Astrocyte of the spinal cord (primary cell): ENCODE measurements around the gene ZNF189.

Experiments used
- DNase-seq: peaks from one replicate; pipeline ENCODE4 v3.0.0; 2011; ENCODE audit warnings: low read depth, low spot score
- H3K4me3 ChIP-seq: 2 replicates; pipeline ENCODE4 v1.5.1; 2011; ENCODE audit warnings: low read depth, mild to moderate bottlenecking, low read length, moderate library complexity
- in situ Hi-C: cut with HindIII; loops from 2 replicates; pipeline ENCODE4 v1.10.0; 2017; ENCODE audit warnings: low sequenced_read_pairs
- TF ChIP-seq, protein P1 (sequence below): IDR thresholded peaks from 2 replicates; pipeline ENCODE4 v1.5.1; 2012; ENCODE audit warnings: low read depth, mild to moderate bottlenecking, low read length, inconsistent platforms

The ZNF189 gene

DNA sequence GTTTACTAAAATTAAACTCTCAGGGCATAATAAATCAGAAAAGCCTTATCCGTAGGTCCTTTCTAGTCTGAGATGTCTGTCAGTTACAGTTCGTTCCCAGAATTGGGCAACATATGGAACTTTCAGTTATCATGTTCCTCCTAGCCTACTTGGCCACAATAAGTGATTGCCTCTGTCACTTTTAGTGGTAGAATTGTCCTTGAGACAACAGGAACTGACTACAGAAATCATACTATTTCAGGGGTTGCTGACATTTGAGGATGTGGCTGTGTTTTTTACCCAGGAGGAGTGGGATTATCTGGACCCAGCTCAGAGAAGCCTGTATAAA, 956 bp downstream of the ZNF189 start:
- in situ Hi-C loops, result no loop called here
- TF ChIP-seq, protein P1, sequence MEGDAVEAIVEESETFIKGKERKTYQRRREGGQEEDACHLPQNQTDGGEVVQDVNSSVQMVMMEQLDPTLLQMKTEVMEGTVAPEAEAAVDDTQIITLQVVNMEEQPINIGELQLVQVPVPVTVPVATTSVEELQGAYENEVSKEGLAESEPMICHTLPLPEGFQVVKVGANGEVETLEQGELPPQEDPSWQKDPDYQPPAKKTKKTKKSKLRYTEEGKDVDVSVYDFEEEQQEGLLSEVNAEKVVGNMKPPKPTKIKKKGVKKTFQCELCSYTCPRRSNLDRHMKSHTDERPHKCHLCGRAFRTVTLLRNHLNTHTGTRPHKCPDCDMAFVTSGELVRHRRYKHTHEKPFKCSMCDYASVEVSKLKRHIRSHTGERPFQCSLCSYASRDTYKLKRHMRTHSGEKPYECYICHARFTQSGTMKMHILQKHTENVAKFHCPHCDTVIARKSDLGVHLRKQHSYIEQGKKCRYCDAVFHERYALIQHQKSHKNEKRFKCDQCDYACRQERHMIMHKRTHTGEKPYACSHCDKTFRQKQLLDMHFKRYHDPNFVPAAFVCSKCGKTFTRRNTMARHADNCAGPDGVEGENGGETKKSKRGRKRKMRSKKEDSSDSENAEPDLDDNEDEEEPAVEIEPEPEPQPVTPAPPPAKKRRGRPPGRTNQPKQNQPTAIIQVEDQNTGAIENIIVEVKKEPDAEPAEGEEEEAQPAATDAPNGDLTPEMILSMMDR, result no peak

DNA sequence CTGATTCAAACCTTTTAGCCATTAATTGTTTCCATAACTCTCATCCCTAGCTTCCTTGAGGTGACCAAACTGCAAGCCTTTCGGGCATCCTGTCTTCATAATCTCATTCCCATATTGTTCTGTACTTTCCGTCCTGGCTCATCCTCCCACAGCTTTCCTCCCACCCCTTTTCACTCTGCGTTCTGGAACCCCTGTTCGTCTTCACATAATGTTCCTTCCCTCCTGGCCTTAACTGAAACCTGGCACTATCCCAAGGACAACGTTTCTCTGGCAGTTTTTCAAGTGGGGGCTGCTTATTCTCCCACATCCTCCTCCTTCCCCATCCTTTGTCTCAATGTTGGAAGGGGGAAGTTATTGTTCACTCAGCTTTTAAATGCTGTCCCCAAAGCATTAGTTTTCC, 1.5 kb downstream of the ZNF189 start:
- in situ Hi-C loops, result no loop called here
- DNase-seq, result no peak
- H3K4me3 ChIP-seq, result peak overlapping the region; percentile 59
- TF ChIP-seq, protein P1, result no peak

More for the DNA sequence above, 956 bp downstream of the ZNF189 start:
- no peak for DNase-seq
- peak overlapping the region; percentile 59 for H3K4me3 ChIP-seq

DNA sequence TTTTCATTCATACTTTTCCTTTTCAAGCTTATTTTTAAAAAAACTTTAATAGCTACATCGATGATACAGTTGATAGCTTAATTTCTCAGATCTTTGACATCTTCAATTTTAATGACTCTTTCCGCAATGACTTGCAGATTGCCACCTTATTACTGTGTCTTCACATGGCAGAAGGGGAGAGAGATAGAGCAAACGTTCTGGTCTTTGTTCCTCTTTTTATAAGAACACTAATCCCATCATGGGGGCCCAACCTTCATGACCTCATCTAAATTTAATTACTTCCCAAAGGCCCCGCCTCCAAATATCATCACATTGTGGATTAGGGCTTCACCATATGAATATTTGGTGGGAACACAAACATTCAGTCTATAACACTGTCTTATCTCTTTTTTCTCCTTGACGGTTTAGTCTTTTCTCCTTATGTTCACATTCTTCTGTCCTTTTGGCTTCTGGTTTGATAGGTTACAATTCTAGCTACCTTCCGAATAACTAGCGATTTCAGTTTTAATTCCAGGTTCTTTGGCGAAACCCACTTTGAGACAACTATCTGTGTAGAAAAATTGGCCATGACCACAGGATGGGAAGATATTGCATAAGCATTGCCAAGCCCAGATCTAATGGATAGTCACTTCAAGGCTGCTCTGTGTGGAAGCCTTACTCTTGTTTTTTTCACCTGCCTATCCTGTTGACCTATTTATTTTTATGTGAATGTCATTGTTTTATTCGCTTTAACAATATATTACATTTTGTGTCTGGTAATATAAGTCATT, 5.0 kb downstream of the ZNF189 start:
- DNase-seq, result no peak
- no peak overlapping the region for H3K4me3 ChIP-seq
- TF ChIP-seq, protein P1, result no peak
- in situ Hi-C loops, result no loop called here

DNA sequence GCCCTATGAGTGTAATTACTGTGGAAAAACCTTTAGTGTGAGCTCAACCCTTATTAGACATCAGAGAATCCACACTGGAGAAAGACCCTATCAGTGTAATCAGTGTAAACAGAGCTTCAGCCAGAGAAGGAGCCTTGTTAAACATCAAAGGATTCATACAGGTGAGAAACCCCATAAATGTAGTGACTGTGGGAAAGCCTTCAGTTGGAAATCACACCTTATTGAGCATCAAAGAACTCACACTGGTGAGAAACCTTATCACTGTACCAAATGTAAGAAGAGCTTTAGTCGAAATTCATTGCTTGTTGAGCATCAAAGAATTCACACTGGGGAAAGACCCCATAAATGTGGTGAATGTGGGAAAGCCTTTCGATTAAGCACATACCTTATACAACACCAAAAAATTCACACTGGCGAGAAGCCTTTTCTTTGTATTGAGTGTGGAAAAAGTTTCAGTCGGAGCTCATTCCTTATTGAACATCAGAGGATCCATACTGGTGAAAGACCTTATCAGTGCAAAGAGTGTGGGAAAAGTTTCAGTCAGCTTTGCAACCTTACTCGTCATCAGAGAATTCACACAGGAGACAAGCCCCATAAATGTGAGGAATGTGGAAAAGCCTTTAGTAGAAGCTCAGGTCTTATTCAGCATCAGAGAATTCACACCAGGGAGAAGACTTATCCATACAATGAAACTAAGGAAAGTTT, 9.9 kb downstream of the ZNF189 start:
- DNase-seq, result no peak
- TF ChIP-seq, protein P1, result no peak
- no peak overlapping the region for H3K4me3 ChIP-seq
- in situ Hi-C loops, result no loop called here

DNA sequence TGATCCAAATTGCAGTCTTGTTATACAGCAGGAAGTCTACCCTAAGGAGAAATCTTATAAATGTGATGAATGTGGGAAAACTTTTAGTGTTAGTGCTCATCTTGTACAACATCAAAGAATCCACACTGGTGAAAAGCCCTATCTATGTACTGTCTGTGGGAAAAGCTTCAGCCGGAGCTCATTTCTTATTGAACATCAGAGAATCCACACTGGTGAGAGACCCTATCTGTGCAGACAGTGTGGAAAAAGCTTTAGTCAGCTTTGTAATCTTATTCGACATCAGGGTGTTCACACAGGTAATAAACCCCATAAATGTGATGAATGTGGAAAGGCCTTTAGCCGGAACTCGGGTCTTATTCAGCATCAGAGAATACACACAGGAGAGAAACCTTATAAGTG, 10.4 kb downstream of the ZNF189 start:
- no peak for DNase-seq
- in situ Hi-C loops, result no loop called here
- no peak overlapping the region for H3K4me3 ChIP-seq
- TF ChIP-seq, protein P1, result no peak

DNA sequence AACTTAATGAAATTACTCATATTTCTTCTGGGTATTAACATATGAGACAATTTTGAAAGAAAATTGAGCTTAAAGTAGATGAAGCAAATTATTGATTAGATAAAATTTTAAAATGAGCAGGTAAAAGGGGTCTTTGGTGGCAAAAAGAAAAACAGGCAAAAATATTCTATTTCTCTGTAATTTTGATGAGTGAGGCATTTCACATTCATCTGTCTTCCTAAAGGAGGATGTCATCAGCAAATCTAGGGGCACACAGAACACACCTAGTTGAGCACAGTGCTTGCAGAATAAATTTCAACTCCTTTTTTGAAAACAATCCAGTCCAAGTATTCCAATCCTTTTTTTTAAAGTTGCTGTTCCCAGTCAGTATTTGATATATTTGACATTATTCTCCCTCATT, 16.2 kb downstream of the ZNF189 start:
- TF ChIP-seq, protein P1, result no peak
- H3K4me3 ChIP-seq, result no peak overlapping the region
- no peak for DNase-seq
- in situ Hi-C loops, result no loop called here
